Stomach (tissue), 9 donors: ENCODE results near the gene GDPD3. TPM values are rescaled to one million over a fixed set of nuclear protein-coding genes. Genes with fewer than 3 reads are reported as not detected.

Source experiments
- DNase-seq, 2 donors: peaks; one replicate each; pipeline versions ENCODE4 v3.0.0 to v3.0.0-alpha.2; 2013 to 2019
- H3K27ac ChIP-seq, 5 donors: fragments of 200-600 bp in 4 of 5; sonication (generic) in 4 of 5; one replicate each; pipeline ENCODE4 v1.5.1; 2013 to 2019; ENCODE audit warnings: mild to moderate bottlenecking in 1 of 5, moderate library complexity in 1 of 5
- H3K27me3 ChIP-seq, 3 donors: fragments of 200-600 bp; sonication (generic); one replicate each; pipeline ENCODE4 v1.5.1; 2017 to 2019; ENCODE audit warnings: mixed run types in 1 of 3
- H3K36me3 ChIP-seq, 4 donors: fragments of 200-600 bp; sonication (generic); 1 replicate in 3 of 4; 2 replicates in 1 of 4; pipeline ENCODE4 v1.5.1; 2016 to 2019
- H3K4me1 ChIP-seq, 4 donors: fragments of 200-600 bp; sonication (generic); one replicate each; pipeline ENCODE4 v1.5.1; 2016 to 2019
- H3K4me3 ChIP-seq, 4 donors: fragments of 200-600 bp; sonication (generic) in 3 of 4; one replicate each; pipeline ENCODE4 v1.5.1; 2016 to 2019; ENCODE audit warnings: mild to moderate bottlenecking in 1 of 4
- H3K9me3 ChIP-seq, 4 donors: fragments of 200-600 bp; sonication (generic); one replicate each; pipeline ENCODE4 v1.5.1; 2016 to 2019
- CTCF ChIP-seq, 7 experiments: fragments of 450-650 bp in 4 of 7; fragments of 200-600 bp in 3 of 7; sonication (generic) in 3 of 7; IDR thresholded peaks; one replicate each; pipeline ENCODE4 v1.5.1; 2016 to 2019; ENCODE audit warnings: antibody characterized with exemption in 7 of 7, control low read depth in 2 of 7, mild to moderate bottlenecking in 1 of 7
- EP300 ChIP-seq: sonication (generic); formaldehyde crosslinking; IDR thresholded peaks from one replicate; pipeline ENCODE4 v1.6.1; 2017; ENCODE audit warnings: antibody characterized with exemption
- POLR2A ChIP-seq, 4 donors: fragments of 450-650 bp; IDR thresholded peaks; one replicate each; pipeline ENCODE4 v1.6.1; 2016; ENCODE audit warnings: antibody characterized with exemption in 4 of 4, control low read depth in 2 of 4, mild to moderate bottlenecking in 1 of 4, moderate library complexity in 1 of 4
- POLR2AphosphoS5 ChIP-seq, 3 donors: sonication (generic); formaldehyde crosslinking; IDR thresholded peaks; one replicate each; pipeline ENCODE4 v1.6.1; 2016; ENCODE audit warnings: antibody characterized with exemption in 3 of 3
- WGBS, 5 donors: extraction: QIAGEN DNeasy Blood & Tissue Kit in 3 of 5; methylation state at CpG; one replicate each; pipeline versions ENCODE4 v1.1.5 to v1.1.7; 2013 to 2018; 5-methylcytosine and 5-hydroxymethylcytosine counted together
- intact Hi-C: fragments of 100-400 bp; cut with DNase I; formaldehyde crosslinking; loops from one replicate; pipeline ENCODE4 v1.15.1; 2023; ENCODE audit warnings: low total_unique reads
- polyA plus RNA-seq, 3 donors: library from polyadenylated mRNA; stranded (reverse); fragments of 200-250 nt; gene quantifications; one replicate each; pipeline ENCODE4 v1.2.3, GENCODE V29; 2013
- total RNA-seq, 5 donors: library from RNA; depleted of rRNA; stranded (reverse); fragments of >200 nt; gene quantifications; one replicate each; pipeline versions ENCODE4 v1.1.0 to v1.2.3, GENCODE V29; 2014 to 2016
- donor health status: healthy with polysubstance abuse.
- donor health status: Bipolar disorder and iron deficiency.
- donor health status: healthy.

The GDPD3 gene
- total and polyA plus RNA-seq, 8 donors = 1.8 to 178 (median 5.9) TPM

- Histone ChIP-seq H3K27ac (peak overlapping the region; percentile 89 to 96 (median 94)), H3K27me3 (no peaks in the 10 kb centered on the region), H3K36me3 (peaks cover 17 to 36% (median 30%) of the 10 kb centered on the region in 4 donors), H3K9me3 (no peaks in the 10 kb centered on the region), H3K4me3 (peak overlapping the region; percentile 73 to 98 (median 87)), H3K4me1 (peaks cover 31 to 58% (median 50%) of the 10 kb centered on the region in 4 donors)
- WGBS, 5 donors = 1 to 3% (median 1%) methylated on average over 33 to 42 of the region's 42 CpGs
- TF ChIP-seq CTCF (IDR thresholded peaks at IDR 0.05) (no peak), POLR2AphosphoS5 (IDR thresholded peaks at IDR 0.05) (no peak), EP300 (no peak), POLR2A (IDR thresholded peaks at IDR 0.05) (no peak)
- intact Hi-C loops = no loop called here
- DNase-seq = no peak
These were observed 9.3 kb upstream of the GDPD3 start for GRCh38 chr16:30122604-30123160.

- Histone ChIP-seq H3K4me1 (peaks cover 31 to 65% (median 50%) of the 10 kb centered on the region in 4 donors), H3K27ac (peak overlapping the region; percentile 89 to 96 (median 94)), H3K4me3 (peak overlapping the region; percentile 73 to 98 (median 87)), H3K9me3 (no peaks in the 10 kb centered on the region), H3K36me3 (peaks cover 24 to 43% (median 37%) of the 10 kb centered on the region in 4 donors), H3K27me3 (no peaks in the 10 kb centered on the region)
- DNase-seq = peak; percentile 53 to 78
- 27 to 43% (median 39%) methylated on average over 30 to 31 of the region's 31 CpGs for WGBS, 5 donors
- intact Hi-C loops = no loop called here
- peak in 2 of 3 donors; percentile 12 to 33 for TF ChIP-seq POLR2AphosphoS5 (IDR thresholded peaks at IDR 0.05)
- TF ChIP-seq EP300 = no peak
These were observed 8.6 kb upstream of the GDPD3 start for GRCh38 chr16:30121741-30122571.

DNA sequence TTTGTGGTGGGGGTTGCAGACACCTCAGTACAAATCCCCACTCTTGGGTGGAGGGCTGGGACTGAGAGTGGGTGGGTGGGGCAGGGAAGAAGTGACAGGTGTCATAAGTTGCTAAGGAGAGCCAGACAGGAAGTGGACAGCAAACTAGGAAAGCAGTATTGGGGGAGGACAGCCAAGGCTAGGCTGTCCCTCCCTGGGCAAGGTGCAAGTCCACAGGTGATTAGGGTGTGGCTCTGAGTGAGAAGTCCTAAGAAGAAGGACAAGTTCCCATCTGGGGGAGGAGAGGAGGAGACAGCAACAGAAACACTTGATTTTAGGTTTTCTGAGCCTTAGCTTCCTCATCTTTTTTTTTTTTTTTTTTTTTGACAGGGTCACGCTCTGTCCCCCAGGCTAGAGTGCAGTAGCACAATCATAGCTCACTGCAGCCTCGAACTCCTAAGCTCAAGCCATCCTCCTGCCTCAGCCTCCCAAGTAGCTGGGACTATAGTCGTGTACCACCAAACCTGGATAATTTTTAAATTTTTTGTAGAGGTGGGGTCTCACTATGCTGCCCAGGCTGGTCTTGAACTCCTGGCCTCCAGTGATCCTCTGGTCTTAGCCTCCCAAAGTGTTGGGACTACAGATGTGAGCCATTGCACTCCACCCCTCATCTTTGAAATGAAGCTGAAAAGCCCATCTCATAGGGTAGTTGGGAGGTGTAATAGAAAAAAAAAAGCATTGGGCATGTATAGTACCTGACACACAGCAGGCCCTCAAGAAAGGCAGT, 7.2 kb upstream of the GDPD3 start:
- peaks cover 38 to 57% (median 51%) of the 10 kb centered on the region in 4 donors for H3K36me3 ChIP-seq
- peak in 1 of 2 donors; percentile 85 for DNase-seq
- intact Hi-C loops = no loop called here
- peak overlapping the region in 1 of 4 donors; percentile 79 for H3K4me3 ChIP-seq
- H3K27ac ChIP-seq = peak overlapping the region; percentile 89 to 96 (median 94)
- no peaks in the 10 kb centered on the region for H3K9me3 ChIP-seq
- no peaks in the 10 kb centered on the region for H3K27me3 ChIP-seq
- H3K4me1 ChIP-seq = peaks cover 31 to 80% (median 54%) of the 10 kb centered on the region in 4 donors
- TF ChIP-seq CTCF (IDR thresholded peaks at IDR 0.05) (no peak), EP300 (no peak), POLR2AphosphoS5 (IDR thresholded peaks at IDR 0.05) (peak in 2 of 3 donors; percentile 26 to 51), POLR2A (IDR thresholded peaks at IDR 0.05) (no peak)
- WGBS, 5 donors = 73 to 94% (median 90%) methylated on average over 3 of the region's 3 CpGs

DNA sequence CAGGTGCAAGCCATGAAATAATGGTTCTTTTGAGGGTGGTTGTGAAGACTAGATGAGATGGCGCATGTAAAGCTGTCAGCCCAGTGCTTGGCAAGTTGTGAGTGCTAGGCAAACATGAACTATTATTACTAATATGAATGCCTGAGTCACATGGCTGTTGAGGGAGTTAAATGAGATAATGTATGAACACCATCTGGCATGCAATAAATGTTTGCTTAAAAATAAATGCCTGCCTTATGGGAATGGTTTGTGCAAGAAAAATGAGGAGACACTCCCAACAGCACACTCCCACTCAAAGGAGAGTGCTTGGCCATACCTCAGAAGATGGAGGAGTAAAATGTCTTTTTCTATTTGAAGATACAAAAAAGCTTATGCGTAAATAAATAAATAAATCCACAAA, 6.1 kb upstream of the GDPD3 start:
- TF ChIP-seq POLR2AphosphoS5 (IDR thresholded peaks at IDR 0.05) (peak in 1 of 3 donors; percentile 21), POLR2A (IDR thresholded peaks at IDR 0.05) (no peak)
- no peaks in the 10 kb centered on the region for H3K9me3 ChIP-seq
- 76 to 92% (median 83%) methylated on average over 2 of the region's 2 CpGs for WGBS, 5 donors
- no peaks in the 10 kb centered on the region for H3K27me3 ChIP-seq
- DNase-seq = no peak
- H3K4me1 ChIP-seq = peaks cover 34 to 85% (median 62%) of the 10 kb centered on the region in 4 donors
- intact Hi-C loops = no loop called here
- H3K27ac ChIP-seq = peak overlapping the region in 4 of 5 donors; percentile 30 to 95 (median 94)
- peaks cover 42 to 68% (median 62%) of the 10 kb centered on the region in 4 donors for H3K36me3 ChIP-seq
- no peak overlapping the region for H3K4me3 ChIP-seq

- 87 to 99% (median 95%) methylated on average over 6 to 10 of the region's 10 CpGs for WGBS, 5 donors
- no peak for TF ChIP-seq POLR2AphosphoS5 (IDR thresholded peaks at IDR 0.05)
- no peak for TF ChIP-seq CTCF (IDR thresholded peaks at IDR 0.05)
- TF ChIP-seq POLR2A (IDR thresholded peaks at IDR 0.05) = no peak
- no peak for TF ChIP-seq EP300
- Histone ChIP-seq H3K27ac (peak overlapping the region in 2 of 5 donors; percentile 39 to 62), H3K4me1 (peaks cover 36 to 90% (median 69%) of the 10 kb centered on the region in 4 donors), H3K36me3 (peaks cover 42 to 80% (median 74%) of the 10 kb centered on the region in 4 donors), H3K9me3 (no peaks in the 10 kb centered on the region), H3K27me3 (no peaks in the 10 kb centered on the region), H3K4me3 (no peak overlapping the region)
- no peak for DNase-seq
- intact Hi-C loops = no loop called here
These were observed 4.4 kb upstream of the GDPD3 start for GRCh38 chr16:30117768-30118167.
